ENCODE results near the gene MBOAT2. TPM values are rescaled to one million over a fixed set of nuclear protein-coding genes. Genes with fewer than 3 reads are reported as not detected.

The MBOAT2 gene
- total RNA-seq, 1 experiment from 2014 or later, result 34.8 TPM

GRCh38 chr2:9008951-9009664 is 5.6 kb upstream of the MBOAT2 start:
- Histone ChIP-seq H3K27me3 (ENCODE audit: control insufficient read depth, insufficient read depth, low read length) (no peaks in the 10 kb centered on the region), H3K36me3 (ENCODE audit: control insufficient read depth, insufficient read depth, low read length) (no peaks in the 10 kb centered on the region; the same call in 1 of the 2 replicates), H3K4me1 (ENCODE audit: control insufficient read depth, insufficient read depth, low read length) (peaks cover 19% of the 10 kb centered on the region), H3K9me3 (ENCODE audit: control insufficient read depth, insufficient read depth, low read depth, low read length) (no peaks in the 10 kb centered on the region), H3K27ac (ENCODE audit: low read length) (no peak overlapping the region), H3K4me3 (ENCODE audit: low read depth in 2 of 2, low read length in 2 of 2) (no peak overlapping the region)
- ChIA-PET CTCF (no interaction called here), POLR2A (no interaction called here)
- intact Hi-C loops (cut with micrococcal nuclease; ENCODE audit: unreplicated experiment) (no loop called here), in situ Hi-C loops (cut with HindIII; ENCODE audit: low pct_unique_long_range_greater_than_20kb, low sequenced_read_pairs) (no loop called here)
- no TSS peak for BruUV-seq (replicated peaks)
- DNase-seq (ENCODE audit: low read depth, low spot score), result no peak
- TF ChIP-seq CTCF (IDR thresholded peaks at IDR 0.05) (no peak), SIN3A (IDR thresholded peaks at IDR 0.05; ENCODE audit: borderline replicate concordance, insufficient read depth, low read depth, low read length) (no peak), POLR2AphosphoS5 (IDR thresholded peaks at IDR 0.05; ENCODE audit: low read depth, low read length) (no peak), TCF7L2 (IDR thresholded peaks at IDR 0.05; ENCODE audit: low read depth, low read length) (no peak), REST (IDR thresholded peaks at IDR 0.05; ENCODE audit: insufficient read depth in 1 of 2, low read depth in 2 of 2, low read length in 1 of 2) (no peak)
- ATAC-seq, result no peak

DNA sequence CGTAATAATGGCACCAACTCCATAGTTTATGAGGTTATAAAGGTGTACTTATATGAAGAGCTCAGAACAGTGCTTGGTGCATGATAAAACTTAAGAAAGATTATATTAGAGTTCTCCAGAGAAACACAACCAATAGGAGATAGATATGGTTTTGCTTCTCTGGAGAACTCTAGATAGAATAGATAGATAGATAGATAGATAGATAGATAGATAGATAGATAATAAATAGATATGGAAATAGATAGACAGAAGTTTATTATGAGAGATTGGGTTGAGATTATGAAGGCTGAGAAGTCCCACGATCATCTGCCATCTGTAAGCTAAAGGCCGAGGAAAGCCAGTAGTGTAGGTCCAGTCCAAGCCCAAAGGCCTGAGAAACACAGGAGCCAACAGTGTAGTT is 2.9 kb upstream of the MBOAT2 start:
- no peak for ATAC-seq
- Histone ChIP-seq H3K4me3 (ENCODE audit: low read depth in 2 of 2, low read length in 2 of 2) (no peak overlapping the region), H3K4me1 (ENCODE audit: control insufficient read depth, insufficient read depth, low read length) (peaks cover 28% of the 10 kb centered on the region), H3K27me3 (ENCODE audit: control insufficient read depth, insufficient read depth, low read length) (no peaks in the 10 kb centered on the region), H3K36me3 (ENCODE audit: control insufficient read depth, insufficient read depth, low read length) (no peaks in the 10 kb centered on the region; the same call in 1 of the 2 replicates), H3K9me3 (ENCODE audit: control insufficient read depth, insufficient read depth, low read depth, low read length) (no peaks in the 10 kb centered on the region), H3K27ac (ENCODE audit: low read length) (no peak overlapping the region)
- CTCF ChIA-PET, result interaction anchor here (0.7 kb wide), 1 partner anchor 29 kb away, joined by 3 read pairs; no protein-coding TSS in a partner anchor
- intact Hi-C loops (cut with micrococcal nuclease; ENCODE audit: unreplicated experiment) (no loop called here), in situ Hi-C loops (cut with HindIII; ENCODE audit: low pct_unique_long_range_greater_than_20kb, low sequenced_read_pairs) (no loop called here)
- POLR2A ChIA-PET, result interaction anchor here (0.6 kb wide), 1 partner anchor 262 kb away, joined by 7 read pairs; no protein-coding TSS in a partner anchor
- no peak for DNase-seq (ENCODE audit: low read depth, low spot score)
- TF ChIP-seq SIN3A (IDR thresholded peaks at IDR 0.05; ENCODE audit: borderline replicate concordance, insufficient read depth, low read depth, low read length) (no peak), CTCF (IDR thresholded peaks at IDR 0.05) (no peak), TCF7L2 (IDR thresholded peaks at IDR 0.05; ENCODE audit: low read depth, low read length) (no peak), REST (IDR thresholded peaks at IDR 0.05; ENCODE audit: insufficient read depth in 1 of 2, low read depth in 2 of 2, low read length in 1 of 2) (no peak), POLR2AphosphoS5 (IDR thresholded peaks at IDR 0.05; ENCODE audit: low read depth, low read length) (no peak)
- TSS peak; percentile 16 for BruUV-seq (replicated peaks)

All from Panc1 (cell line).